ENCODE measurements around the gene METTL22.

The METTL22 gene

DNA sequence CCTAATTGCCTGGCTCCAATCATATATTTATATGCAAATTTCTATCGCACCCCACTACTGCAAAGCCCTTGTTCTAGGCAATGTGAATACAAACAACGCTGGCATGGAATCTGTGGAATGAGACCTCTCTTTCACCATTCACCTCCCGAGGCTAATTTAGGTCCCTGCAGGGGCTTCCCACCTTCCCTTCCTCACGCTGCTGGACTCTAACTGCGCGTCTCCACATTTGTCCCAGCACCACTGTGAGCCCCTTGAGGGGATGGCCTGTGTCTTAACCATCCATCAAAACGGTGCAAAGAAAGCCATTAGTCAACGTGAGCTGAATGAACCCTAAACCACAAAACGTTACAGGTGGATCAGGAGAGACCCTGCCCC, 32.8 kb upstream of the METTL22 start:
- no peak overlapping the region for H3K4me3 ChIP-seq (ENCODE audit: low read length)
- DNase-seq (ENCODE audit: low read depth), result no peak
- TF ChIP-seq, protein P1, sequence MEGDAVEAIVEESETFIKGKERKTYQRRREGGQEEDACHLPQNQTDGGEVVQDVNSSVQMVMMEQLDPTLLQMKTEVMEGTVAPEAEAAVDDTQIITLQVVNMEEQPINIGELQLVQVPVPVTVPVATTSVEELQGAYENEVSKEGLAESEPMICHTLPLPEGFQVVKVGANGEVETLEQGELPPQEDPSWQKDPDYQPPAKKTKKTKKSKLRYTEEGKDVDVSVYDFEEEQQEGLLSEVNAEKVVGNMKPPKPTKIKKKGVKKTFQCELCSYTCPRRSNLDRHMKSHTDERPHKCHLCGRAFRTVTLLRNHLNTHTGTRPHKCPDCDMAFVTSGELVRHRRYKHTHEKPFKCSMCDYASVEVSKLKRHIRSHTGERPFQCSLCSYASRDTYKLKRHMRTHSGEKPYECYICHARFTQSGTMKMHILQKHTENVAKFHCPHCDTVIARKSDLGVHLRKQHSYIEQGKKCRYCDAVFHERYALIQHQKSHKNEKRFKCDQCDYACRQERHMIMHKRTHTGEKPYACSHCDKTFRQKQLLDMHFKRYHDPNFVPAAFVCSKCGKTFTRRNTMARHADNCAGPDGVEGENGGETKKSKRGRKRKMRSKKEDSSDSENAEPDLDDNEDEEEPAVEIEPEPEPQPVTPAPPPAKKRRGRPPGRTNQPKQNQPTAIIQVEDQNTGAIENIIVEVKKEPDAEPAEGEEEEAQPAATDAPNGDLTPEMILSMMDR (conservative IDR thresholded peaks at IDR 0.05; ENCODE audit: low read depth, low read length), result no peak

DNA sequence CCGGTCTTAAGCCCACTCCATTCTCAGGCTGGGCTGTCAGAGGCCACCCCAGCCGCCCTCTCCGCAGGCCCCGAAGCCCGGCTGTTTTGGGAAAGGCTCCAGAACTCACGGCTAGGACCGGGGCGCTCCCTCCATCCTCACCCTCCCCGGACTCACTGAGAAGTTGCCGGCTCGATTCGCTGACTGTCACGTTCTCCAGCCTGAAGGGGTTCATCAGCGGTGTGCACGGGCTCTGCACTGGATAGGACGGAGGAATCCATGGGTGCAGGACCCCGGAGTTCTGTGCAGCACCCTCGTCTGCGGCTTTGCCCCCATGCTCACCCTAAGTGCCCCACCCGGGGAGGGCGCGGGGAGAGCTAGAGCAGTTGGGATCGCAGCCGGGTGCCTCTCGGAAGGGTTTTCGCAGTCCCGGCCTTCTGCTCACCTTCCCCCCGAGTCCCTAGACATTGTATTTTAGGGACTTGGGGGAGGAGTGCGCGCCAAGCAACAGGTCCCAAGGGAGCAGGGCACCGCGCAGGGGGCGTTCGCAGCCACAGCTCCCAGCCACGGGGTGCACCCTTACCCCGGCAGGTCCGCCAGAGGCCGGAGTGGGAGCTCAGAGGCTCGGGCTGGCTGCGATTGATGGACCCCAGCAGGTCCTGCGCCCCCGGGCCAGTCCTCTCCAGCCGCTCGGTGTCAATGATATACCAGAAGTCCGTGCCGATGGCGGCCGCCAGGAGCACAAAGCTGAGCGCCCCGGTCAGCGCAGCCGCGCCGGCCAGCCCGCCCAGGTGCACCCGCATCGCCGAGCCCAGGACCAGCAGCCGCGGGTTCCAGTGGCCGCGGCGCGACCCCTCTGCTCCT, 32.2 kb upstream of the METTL22 start:
- TF ChIP-seq, protein P1 (conservative IDR thresholded peaks at IDR 0.05; ENCODE audit: low read depth, low read length), result no peak
- no peak for DNase-seq (ENCODE audit: low read depth)
- no peak overlapping the region for H3K4me3 ChIP-seq (ENCODE audit: low read length)

GRCh38 chr16:8589900-8590688, 31.4 kb upstream of the METTL22 start, which contains the start of gene TMEM114:
TMEM114 (minus strand) TSS chr16:8590511; CDS start chr16:8589838, 673 bp downstream.
- no peak for DNase-seq (ENCODE audit: low read depth)
- H3K4me3 ChIP-seq (ENCODE audit: low read length), result no peak within 1 kb of the TSS
- TF ChIP-seq, protein P1 (conservative IDR thresholded peaks at IDR 0.05; ENCODE audit: low read depth, low read length), result no peak

- no peak overlapping the region for H3K4me3 ChIP-seq (ENCODE audit: low read length)
- DNase-seq (ENCODE audit: low read depth), result no peak
- TF ChIP-seq, protein P1 (conservative IDR thresholded peaks at IDR 0.05; ENCODE audit: low read depth, low read length), result no peak
Observed at GRCh38 chr16:8590811-8591210, 30.7 kb upstream of the METTL22 start.

DNA sequence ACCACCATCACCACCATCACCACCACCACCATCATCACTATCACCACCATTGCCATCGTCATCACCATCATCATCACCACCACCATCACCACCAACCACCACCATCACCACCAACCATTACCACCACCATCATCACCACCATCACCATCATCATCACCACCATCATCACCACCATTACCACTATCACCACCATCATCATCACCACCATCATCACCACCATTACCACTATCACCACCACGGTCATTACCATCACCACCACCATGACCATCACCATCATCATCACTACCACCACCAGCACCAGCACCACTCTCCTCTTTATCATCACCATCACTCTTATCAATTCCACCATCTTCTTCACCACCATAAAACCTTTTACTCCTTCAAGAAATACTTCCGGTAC, 30.0 kb upstream of the METTL22 start:
- TF ChIP-seq, protein P1 (conservative IDR thresholded peaks at IDR 0.05; ENCODE audit: low read depth, low read length), result no peak

GRCh38 chr16:8594149-8594666, 27.3 kb upstream of the METTL22 start:
- TF ChIP-seq, protein P1 (conservative IDR thresholded peaks at IDR 0.05; ENCODE audit: low read depth, low read length), result no peak
- DNase-seq (ENCODE audit: low read depth), result no peak
- no peak overlapping the region for H3K4me3 ChIP-seq (ENCODE audit: low read length)

More for the DNA sequence above, 30.0 kb upstream of the METTL22 start:
- H3K4me3 ChIP-seq (ENCODE audit: low read length), result no peak overlapping the region
- no peak for DNase-seq (ENCODE audit: low read depth)
